Astrocyte (in vitro differentiated cells and primary cell): Measurements from ENCODE around the gene ATP5MC3.

ENCODE experiments used
- CTCF ChIP-seq: IDR thresholded peaks from 2 replicates; pipeline ENCODE4 v1.5.1; 2011; ENCODE audit warnings: low read depth, mild to moderate bottlenecking, inconsistent platforms, low read length, moderate library complexity; ENCODE audit not compliant: insufficient read depth
- EZH2 ChIP-seq: IDR thresholded peaks from 2 replicates; pipeline ENCODE4 v1.6.1; 2012; ENCODE audit warnings: mild to moderate bottlenecking, low read length, inconsistent platforms; ENCODE audit not compliant: insufficient read depth

- TF ChIP-seq CTCF, result no peak
- no peak for TF ChIP-seq EZH2
Observed at GRCh38 chr2:175131252-175131651, 50.3 kb downstream of the ATP5MC3 start.
